Stimulated activated CD4-positive, alpha-beta T cell treated with anti-CD3 and anti-CD28 coated beads, Interleukin-1b, Interleukin-23, amount 100 ng/mL, for 1 hour (primary cell): ENCODE data around the gene MSI1.

Experiments used
- DNase-seq, 2 donors: peaks; one replicate each; pipeline ENCODE4 v3.0.0-alpha.2; 2020; ENCODE audit warnings: low read depth in 2 of 2

MSI1 gene

GRCh38 chr12:120368789-120369602 is at the start of gene MSI1:
Gene MSI1 (minus strand): TSS chr12:120369164. CDS start chr12:120369091, 73 bp downstream.
- no peak for DNase-seq

- DNase-seq, result no peak
These were observed 49.1 kb upstream of the MSI1 start for GRCh38 chr12:120417917-120418580.

- no peak for DNase-seq
These were observed 47.7 kb upstream of the MSI1 start for GRCh38 chr12:120416490-120417216.

- DNase-seq, result no peak
These were observed 45.1 kb upstream of the MSI1 start for GRCh38 chr12:120413901-120414695.

GRCh38 chr12:120412421-120412820 is 43.5 kb upstream of the MSI1 start:
- no peak for DNase-seq

- no peak for DNase-seq
These were observed 39.8 kb upstream of the MSI1 start for GRCh38 chr12:120408771-120409170.

GRCh38 chr12:120406553-120406952 is 37.6 kb upstream of the MSI1 start:
- no peak for DNase-seq

- DNase-seq, result no peak
These were observed 37.1 kb upstream of the MSI1 start for GRCh38 chr12:120406069-120406468.

- DNase-seq, result no peak
These were observed 35.3 kb upstream of the MSI1 start for GRCh38 chr12:120404271-120404670.

GRCh38 chr12:120403869-120404268 is 34.9 kb upstream of the MSI1 start:
- DNase-seq, result no peak

- no peak for DNase-seq
These were observed 33.3 kb upstream of the MSI1 start for GRCh38 chr12:120402217-120402616.

- no peak for DNase-seq
These were observed 30.6 kb upstream of the MSI1 start for GRCh38 chr12:120399531-120399930.

GRCh38 chr12:120397824-120398540 is 29.0 kb upstream of the MSI1 start:
- DNase-seq, result no peak

GRCh38 chr12:120394483-120395367 is 25.8 kb upstream of the MSI1 start:
- DNase-seq, result no peak

- DNase-seq, result no peak
These were observed 21.7 kb upstream of the MSI1 start for GRCh38 chr12:120390540-120391120.

GRCh38 chr12:120388691-120389481 is 19.9 kb upstream of the MSI1 start:
- no peak for DNase-seq

- DNase-seq, result no peak
These were observed 12.9 kb upstream of the MSI1 start for GRCh38 chr12:120381752-120382419.

- DNase-seq, result no peak
These were observed 9.1 kb upstream of the MSI1 start for GRCh38 chr12:120378036-120378435.
